Uterus (tissue), 4 donors: ENCODE results near the gene MAP3K5. TPM values are rescaled to one million over a fixed set of nuclear protein-coding genes. Genes with fewer than 3 reads are reported as not detected.
"Not testable (repeated sequence)": the region's sequence is repeated elsewhere in the genome, so short reads cannot be mapped to it uniquely, and the experiment has no call there.

Source experiments
- DNase-seq, 2 donors: peaks; one replicate each; pipeline ENCODE4 v3.0.0-alpha.2; 2019 to 2020
- H3K27ac ChIP-seq, 2 donors: fragments of 200-600 bp; sonication (generic); 1 replicate in 1 of 2; 2 replicates in 1 of 2; pipeline ENCODE4 v1.5.1; 2016 to 2018
- H3K27me3 ChIP-seq, 2 donors: fragments of 200-600 bp; sonication (generic); one replicate each; pipeline ENCODE4 v1.5.1; 2018 to 2019; ENCODE audit warnings: control low read depth in 1 of 2
- H3K36me3 ChIP-seq, 2 donors: fragments of 200-600 bp; sonication (generic); one replicate each; pipeline ENCODE4 v1.5.1; 2019; ENCODE audit warnings: control low read depth in 1 of 2
- H3K4me1 ChIP-seq, 2 donors: fragments of 200-600 bp; sonication (generic); one replicate each; pipeline ENCODE4 v1.5.1; 2018 to 2019; ENCODE audit warnings: control low read depth in 1 of 2
- H3K4me3 ChIP-seq, 2 donors: fragments of 200-600 bp; sonication (generic); 1 replicate in 1 of 2; 2 replicates in 1 of 2; pipeline ENCODE4 v1.5.1; 2018 to 2019; ENCODE audit warnings: mild to moderate bottlenecking in 1 of 2
- H3K9me3 ChIP-seq, 2 donors: fragments of 200-600 bp; sonication (generic); one replicate each; pipeline ENCODE4 v1.5.1; 2019; ENCODE audit warnings: control low read depth in 1 of 2
- CTCF ChIP-seq, 4 experiments: fragments of 200-600 bp in 2 of 4; fragments of 450-650 bp in 2 of 4; sonication (generic) in 2 of 4; IDR thresholded peaks; one replicate each; pipeline ENCODE4 v1.5.1; 2016 to 2019; ENCODE audit warnings: antibody characterized with exemption in 4 of 4, mild to moderate bottlenecking in 2 of 4, moderate library complexity in 1 of 4
- POLR2A ChIP-seq, 2 donors: fragments of 450-650 bp; IDR thresholded peaks; one replicate each; pipeline ENCODE4 v1.6.1; 2016; ENCODE audit warnings: antibody characterized with exemption in 2 of 2, mild to moderate bottlenecking in 1 of 2, moderate library complexity in 1 of 2
- intact Hi-C: fragments of 100-400 bp; cut with DNase I; formaldehyde crosslinking; loops from one replicate; pipeline ENCODE4 v1.15.1; 2023; ENCODE audit warnings: low total_unique reads
- total RNA-seq, 4 donors: library from RNA; depleted of rRNA in 3 of 4; stranded (reverse); fragments of >200 nt in 3 of 4; gene quantifications; one replicate each; pipeline versions ENCODE4 v1.1.0 to v1.2.4, GENCODE V29; 2014 to 2023
- donor health status: DM: yes; HTN: yes; CAD: no.

The MAP3K5 gene
- total RNA-seq, 4 donors from 2014 or later = 9.5 to 67.1 (median 15.4) TPM

- no peak overlapping the region for H3K27ac ChIP-seq
- TF ChIP-seq CTCF (IDR thresholded peaks at IDR 0.05) (no peak), POLR2A (IDR thresholded peaks at IDR 0.05) (no peak)
- no peak for DNase-seq
- no peaks in the 10 kb centered on the region for H3K36me3 ChIP-seq
- H3K27me3 ChIP-seq = no peaks in the 10 kb centered on the region
- H3K4me3 ChIP-seq = no peak overlapping the region
- H3K4me1 ChIP-seq = no peaks in the 10 kb centered on the region
- H3K9me3 ChIP-seq = no peaks in the 10 kb centered on the region
- intact Hi-C loops = no loop called here
These were observed 198.4 kb downstream of the MAP3K5 start for GRCh38 chr6:136593748-136594490.

GRCh38 chr6:136592930-136593673 lies 199.2 kb downstream of the MAP3K5 start:
- Histone ChIP-seq H3K9me3 (no peaks in the 10 kb centered on the region), H3K27me3 (no peaks in the 10 kb centered on the region), H3K4me1 (no peaks in the 10 kb centered on the region), H3K36me3 (no peaks in the 10 kb centered on the region), H3K4me3 (no peak overlapping the region), H3K27ac (no peak overlapping the region)
- intact Hi-C loops = no loop called here
- no peak for DNase-seq
- no peak for TF ChIP-seq POLR2A (IDR thresholded peaks at IDR 0.05)
- no peak for TF ChIP-seq CTCF (IDR thresholded peaks at IDR 0.05)

- TF ChIP-seq CTCF (IDR thresholded peaks at IDR 0.05) (no peak), POLR2A (IDR thresholded peaks at IDR 0.05) (no peak)
- Histone ChIP-seq H3K27me3 (no peaks in the 10 kb centered on the region), H3K4me1 (no peaks in the 10 kb centered on the region), H3K36me3 (no peaks in the 10 kb centered on the region), H3K9me3 (no peaks in the 10 kb centered on the region), H3K4me3 (no peak overlapping the region), H3K27ac (no peak overlapping the region)
- DNase-seq = no peak
- intact Hi-C loops = no loop called here
These were observed 200.7 kb downstream of the MAP3K5 start for GRCh38 chr6:136591617-136592016.

GRCh38 chr6:136590846-136591245 lies 201.4 kb downstream of the MAP3K5 start:
- H3K27ac ChIP-seq, H3K9me3 ChIP-seq, H3K27me3 ChIP-seq, intact Hi-C loops, H3K4me3 ChIP-seq, H3K4me1 ChIP-seq, DNase-seq, H3K36me3 ChIP-seq: not testable (repeated sequence)

- Histone ChIP-seq H3K4me1 (peaks cover 0 to 4% of the 10 kb centered on the region in 2 donors), H3K4me3 (no peak overlapping the region), H3K36me3 (no peaks in the 10 kb centered on the region), H3K27ac (peak overlapping the region; percentile 75 to 80), H3K9me3 (no peaks in the 10 kb centered on the region), H3K27me3 (no peaks in the 10 kb centered on the region)
- TF ChIP-seq POLR2A (IDR thresholded peaks at IDR 0.05) = no peak
- DNase-seq = no peak
- intact Hi-C loops = no loop called here
These were observed 204.8 kb downstream of the MAP3K5 start for GRCh38 chr6:136587527-136587926.

- H3K36me3 ChIP-seq = no peaks in the 10 kb centered on the region
- no peaks in the 10 kb centered on the region for H3K27me3 ChIP-seq
- intact Hi-C loops = no loop called here
- H3K9me3 ChIP-seq = no peaks in the 10 kb centered on the region
- peaks cover 0 to 4% of the 10 kb centered on the region in 2 donors for H3K4me1 ChIP-seq
- peak in 1 of 2 donors; percentile 54 for DNase-seq
- no peak overlapping the region for H3K4me3 ChIP-seq
- TF ChIP-seq POLR2A (IDR thresholded peaks at IDR 0.05) (peak in 1 of 2 donors; percentile 41), CTCF (IDR thresholded peaks at IDR 0.05) (no peak)
- H3K27ac ChIP-seq = peak overlapping the region; percentile 75 to 80
These were observed 206.0 kb downstream of the MAP3K5 start for GRCh38 chr6:136586295-136586694.

- intact Hi-C loops, H3K4me1 ChIP-seq, H3K4me3 ChIP-seq, H3K9me3 ChIP-seq, H3K27me3 ChIP-seq, H3K36me3 ChIP-seq, DNase-seq: not testable (repeated sequence)
- H3K27ac ChIP-seq = peak overlapping the region; percentile 75 to 80
These were observed 206.8 kb downstream of the MAP3K5 start for GRCh38 chr6:136585523-136585922.

- H3K4me3 ChIP-seq, DNase-seq, H3K36me3 ChIP-seq, H3K27me3 ChIP-seq, intact Hi-C loops, H3K9me3 ChIP-seq, H3K4me1 ChIP-seq: not testable (repeated sequence)
- peak overlapping the region; percentile 75 to 80 for H3K27ac ChIP-seq
These were observed 208.0 kb downstream of the MAP3K5 start for GRCh38 chr6:136584290-136584689.
